Subcutaneous adipose tissue (tissue), 4 donors: ENCODE results near the gene HOXD8. TPM values are rescaled to one million over a fixed set of nuclear protein-coding genes. Genes with fewer than 3 reads are reported as not detected.

Experiments
- total RNA-seq, 4 donors: library from RNA; depleted of rRNA; stranded (reverse); fragments of >200 nt; gene quantifications; one replicate each; pipeline ENCODE4 v1.1.0, GENCODE V29; 2016
- TF ChIP-seq, protein P1 (sequence below): fragments of 450-650 bp; IDR thresholded peaks from one replicate; pipeline ENCODE4 v1.5.1; 2016; ENCODE audit warnings: low read depth, mild to moderate bottlenecking, control low read depth, antibody characterized with exemption, moderate library complexity

Gene HOXD8
- total RNA-seq, 4 donors from 2014 or later, result 8.0 to 24.5 (median 14.4) TPM

DNA sequence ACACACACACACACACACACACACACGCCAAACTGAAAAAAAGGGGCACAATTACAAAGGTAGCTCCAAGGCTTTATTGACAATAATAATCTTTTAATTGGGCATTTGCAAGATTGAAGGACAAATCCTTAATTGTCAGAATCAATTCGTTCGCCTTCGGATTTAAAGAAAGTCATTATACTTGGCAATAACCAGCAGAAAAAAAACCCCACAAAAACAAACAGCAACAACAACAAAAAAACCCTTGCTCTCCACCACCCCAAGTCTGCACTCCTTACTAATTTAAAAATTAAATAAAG lies 1.8 kb upstream of the HOXD8 start:
- TF ChIP-seq, protein P1, sequence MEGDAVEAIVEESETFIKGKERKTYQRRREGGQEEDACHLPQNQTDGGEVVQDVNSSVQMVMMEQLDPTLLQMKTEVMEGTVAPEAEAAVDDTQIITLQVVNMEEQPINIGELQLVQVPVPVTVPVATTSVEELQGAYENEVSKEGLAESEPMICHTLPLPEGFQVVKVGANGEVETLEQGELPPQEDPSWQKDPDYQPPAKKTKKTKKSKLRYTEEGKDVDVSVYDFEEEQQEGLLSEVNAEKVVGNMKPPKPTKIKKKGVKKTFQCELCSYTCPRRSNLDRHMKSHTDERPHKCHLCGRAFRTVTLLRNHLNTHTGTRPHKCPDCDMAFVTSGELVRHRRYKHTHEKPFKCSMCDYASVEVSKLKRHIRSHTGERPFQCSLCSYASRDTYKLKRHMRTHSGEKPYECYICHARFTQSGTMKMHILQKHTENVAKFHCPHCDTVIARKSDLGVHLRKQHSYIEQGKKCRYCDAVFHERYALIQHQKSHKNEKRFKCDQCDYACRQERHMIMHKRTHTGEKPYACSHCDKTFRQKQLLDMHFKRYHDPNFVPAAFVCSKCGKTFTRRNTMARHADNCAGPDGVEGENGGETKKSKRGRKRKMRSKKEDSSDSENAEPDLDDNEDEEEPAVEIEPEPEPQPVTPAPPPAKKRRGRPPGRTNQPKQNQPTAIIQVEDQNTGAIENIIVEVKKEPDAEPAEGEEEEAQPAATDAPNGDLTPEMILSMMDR, result no peak

GRCh38 chr2:176128172-176128981 lies 1.1 kb upstream of the HOXD8 start:
- TF ChIP-seq, protein P1, result no peak

- TF ChIP-seq, protein P1, result no peak
Observed at GRCh38 chr2:176129813-176130146, 275 bp downstream of the HOXD8 start.

DNA sequence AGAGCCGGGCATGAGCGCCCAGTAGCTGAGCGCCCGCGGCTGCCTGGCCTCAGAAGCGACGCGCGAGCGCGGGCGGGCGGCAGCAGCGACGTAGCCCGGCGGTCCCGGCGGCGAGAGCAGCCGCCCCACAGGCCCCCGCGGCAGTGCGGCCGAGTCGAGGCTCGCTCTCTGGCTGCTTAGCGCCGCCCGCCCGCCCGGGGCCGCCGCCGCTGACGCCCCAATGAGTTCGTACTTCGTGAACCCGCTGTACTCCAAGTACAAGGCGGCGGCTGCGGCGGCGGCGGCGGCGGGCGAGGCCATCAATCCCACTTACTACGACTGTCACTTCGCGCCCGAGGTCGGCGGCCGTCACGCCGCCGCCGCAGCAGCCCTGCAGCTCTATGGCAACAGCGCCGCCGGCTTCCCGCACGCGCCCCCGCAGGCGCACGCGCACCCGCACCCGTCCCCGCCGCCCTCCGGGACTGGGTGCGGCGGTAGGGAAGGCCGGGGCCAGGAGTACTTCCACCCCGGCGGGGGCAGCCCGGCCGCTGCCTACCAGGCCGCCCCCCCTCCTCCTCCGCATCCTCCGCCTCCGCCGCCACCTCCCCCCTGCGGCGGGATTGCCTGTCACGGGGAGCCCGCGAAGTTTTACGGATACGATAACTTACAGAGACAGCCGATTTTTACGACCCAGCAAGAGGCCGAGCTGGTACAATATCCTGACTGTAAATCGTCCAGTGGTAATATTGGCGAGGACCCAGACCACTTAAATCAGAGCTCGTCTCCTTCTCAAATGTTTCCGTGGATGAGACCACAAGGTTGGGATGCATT lies 847 bp downstream of the HOXD8 start:
- TF ChIP-seq, protein P1, result no peak

DNA sequence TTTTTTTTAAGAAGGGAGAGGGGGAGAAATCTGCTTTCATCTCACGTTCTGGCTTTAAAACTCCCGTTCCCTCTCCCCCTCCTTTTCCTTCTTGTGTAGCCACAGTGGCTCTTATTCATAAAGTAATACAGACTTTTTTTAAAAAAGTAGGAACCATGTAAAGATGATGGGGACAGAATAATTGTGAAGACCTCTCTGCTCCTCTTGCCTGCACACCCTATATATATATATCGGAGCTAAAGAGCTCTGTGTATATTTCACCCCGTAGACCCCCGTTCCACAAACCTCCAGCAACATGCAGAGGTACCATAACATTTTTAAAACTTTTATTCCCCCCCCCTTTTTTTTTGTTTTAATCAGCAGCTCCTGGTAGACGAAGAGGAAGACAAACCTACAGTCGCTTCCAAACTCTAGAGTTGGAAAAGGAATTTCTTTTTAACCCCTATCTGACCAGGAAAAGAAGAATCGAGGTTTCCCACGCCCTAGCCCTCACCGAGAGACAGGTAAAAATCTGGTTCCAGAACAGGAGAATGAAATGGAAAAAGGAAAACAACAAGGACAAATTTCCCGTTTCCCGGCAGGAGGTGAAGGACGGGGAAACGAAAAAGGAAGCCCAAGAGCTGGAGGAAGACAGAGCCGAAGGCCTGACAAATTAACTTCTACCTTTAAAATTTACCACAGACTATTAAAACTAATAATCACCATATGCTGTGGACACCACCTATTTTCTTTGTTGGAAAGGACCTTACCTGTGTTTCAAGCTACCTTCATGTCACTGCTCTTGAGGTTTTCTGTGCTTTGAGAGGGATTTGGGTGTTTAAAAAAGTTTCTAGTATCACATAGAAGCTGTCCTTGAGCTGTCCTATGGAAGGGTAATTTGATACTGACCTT lies 1.7 kb downstream of the HOXD8 start:
- TF ChIP-seq, protein P1, result no peak

- TF ChIP-seq, protein P1, result no peak
Observed at GRCh38 chr2:176131848-176132158, 2.3 kb downstream of the HOXD8 start.
